Liver (tissue), 3 donors: Measurements from ENCODE around the gene PIAS4.

Experiments used
- CTCF ChIP-seq: fragments of 150-350 bp; IDR thresholded peaks from 2 replicates; pipeline ENCODE4 v1.5.1; 2017; ENCODE audit warnings: improper control_type of control experiment, low read depth, low read length; ENCODE audit not compliant: missing input control
- EGR1 ChIP-seq, 2 donors: IDR thresholded peaks; 2 replicates each; pipeline ENCODE4 v1.6.1; 2016 to 2018; ENCODE audit warnings: antibody characterized with exemption in 2 of 2, low read depth in 2 of 2
- FOXA1 ChIP-seq: IDR thresholded peaks from 2 replicates; pipeline ENCODE4 v1.6.1; 2016; ENCODE audit warnings: antibody characterized with exemption
- GABPA ChIP-seq, 2 donors: IDR thresholded peaks in 1 of 2; conservative IDR thresholded peaks in 1 of 2; 2 replicates each; pipeline ENCODE4 v1.6.1; 2016; ENCODE audit warnings: antibody characterized with exemption in 2 of 2, mild to moderate bottlenecking in 1 of 2, moderate library complexity in 1 of 2
- HNF4G ChIP-seq: IDR thresholded peaks from 2 replicates; pipeline ENCODE4 v1.6.1; 2016; ENCODE audit warnings: antibody characterized with exemption
- JUND ChIP-seq, 2 donors: IDR thresholded peaks; 2 replicates each; pipeline ENCODE4 v1.6.1; 2016; ENCODE audit warnings: antibody characterized with exemption in 2 of 2
- RAD21 ChIP-seq, 2 donors: IDR thresholded peaks; 2 replicates each; pipeline ENCODE4 v1.6.1; 2016; ENCODE audit warnings: antibody characterized with exemption in 2 of 2, mild to moderate bottlenecking in 2 of 2
- REST ChIP-seq: IDR thresholded peaks from 2 replicates; pipeline ENCODE4 v1.6.1; 2016; ENCODE audit warnings: antibody characterized with exemption, mild to moderate bottlenecking
- RXRA ChIP-seq, 2 donors: IDR thresholded peaks; 2 replicates each; pipeline ENCODE4 v1.6.1; 2017 to 2018; ENCODE audit warnings: antibody characterized with exemption in 2 of 2, mild to moderate bottlenecking in 1 of 2
- SP1 ChIP-seq: IDR thresholded peaks from 2 replicates; pipeline ENCODE4 v1.6.1; 2018; ENCODE audit warnings: antibody characterized with exemption, mild to moderate bottlenecking
- TAF1 ChIP-seq: conservative IDR thresholded peaks from 2 replicates; pipeline ENCODE4 v1.6.1; 2016; ENCODE audit warnings: antibody characterized with exemption, mild to moderate bottlenecking
- YY1 ChIP-seq: IDR thresholded peaks from 2 replicates; pipeline ENCODE4 v1.6.1; 2016; ENCODE audit warnings: antibody characterized with exemption, mild to moderate bottlenecking
- ZBTB33 ChIP-seq: IDR thresholded peaks from 2 replicates; pipeline ENCODE4 v1.6.1; 2016; ENCODE audit warnings: antibody characterized with exemption
- donor health status: healthy.
- donor health status: healthy.

- no peak for TF ChIP-seq ZBTB33
- no peak for TF ChIP-seq FOXA1
- TF ChIP-seq CTCF = no peak
- TF ChIP-seq TAF1 = no peak
- TF ChIP-seq RAD21 (IDR thresholded peaks at IDR 0.05) = no peak
- TF ChIP-seq EGR1 (IDR thresholded peaks at IDR 0.05; ENCODE audit: low read depth in 2 of 2) = no peak
- no peak for TF ChIP-seq YY1
- no peak for TF ChIP-seq JUND (IDR thresholded peaks at IDR 0.05)
- no peak for TF ChIP-seq RXRA (IDR thresholded peaks at IDR 0.05)
- TF ChIP-seq SP1 = no peak
- TF ChIP-seq HNF4G = no peak
- TF ChIP-seq GABPA (IDR thresholded peaks at IDR 0.05 in 1 of 2, conservative IDR thresholded peaks at IDR 0.05 in 1 of 2) = no peak
- no peak for TF ChIP-seq REST
These were observed 10.6 kb downstream of the PIAS4 start for GRCh38 chr19:4018140-4018613.
